Activated CD8-positive, alpha-beta memory T cell treated with anti-CD3 and anti-CD28 coated beads for 24 hours (primary cell): ENCODE results near the gene PBX4.
"Not testable (repeated sequence)": the region's sequence is repeated elsewhere in the genome, so short reads cannot be mapped to it uniquely, and the experiment has no call there.

Source experiments
- DNase-seq: peaks from one replicate; pipeline ENCODE4 v3.0.0-alpha.2; 2020

PBX4 gene, protein sequence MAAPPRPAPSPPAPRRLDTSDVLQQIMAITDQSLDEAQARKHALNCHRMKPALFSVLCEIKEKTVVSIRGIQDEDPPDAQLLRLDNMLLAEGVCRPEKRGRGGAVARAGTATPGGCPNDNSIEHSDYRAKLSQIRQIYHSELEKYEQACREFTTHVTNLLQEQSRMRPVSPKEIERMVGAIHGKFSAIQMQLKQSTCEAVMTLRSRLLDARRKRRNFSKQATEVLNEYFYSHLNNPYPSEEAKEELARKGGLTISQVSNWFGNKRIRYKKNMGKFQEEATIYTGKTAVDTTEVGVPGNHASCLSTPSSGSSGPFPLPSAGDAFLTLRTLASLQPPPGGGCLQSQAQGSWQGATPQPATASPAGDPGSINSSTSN

GRCh38 chr19:19618219-19619051 is at the start of gene PBX4:
Gene PBX4, minus strand, starts transcription at chr19:19618687. Its CDS starts 58 bp downstream, at chr19:19618629.
- peak; percentile 99 for DNase-seq

DNA sequence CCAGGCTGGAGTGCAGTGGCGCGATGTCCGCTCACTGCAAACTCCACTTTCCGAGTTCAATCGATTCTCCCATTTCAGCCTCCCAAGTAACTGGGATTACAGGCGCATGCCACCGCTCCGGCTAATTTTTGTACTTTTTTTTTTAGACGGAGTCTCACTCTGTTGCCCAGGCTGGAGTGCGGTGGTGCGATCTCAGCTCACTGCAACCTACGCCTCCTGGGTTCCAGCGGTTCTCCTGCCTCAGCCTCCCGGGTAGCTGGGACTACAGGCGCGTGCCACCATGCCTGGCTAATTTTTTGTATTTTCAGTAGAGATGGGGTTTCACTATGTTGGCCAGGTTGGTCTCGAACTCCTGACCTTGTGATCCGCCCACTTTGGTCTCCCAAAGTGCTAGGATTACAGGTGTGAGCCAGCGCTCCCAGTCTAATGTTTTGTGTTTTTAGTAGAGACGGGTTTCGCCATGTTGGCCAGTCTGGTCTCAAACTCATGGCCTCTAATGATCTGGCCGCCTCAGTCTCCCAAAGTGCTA is 47.0 kb upstream of the PBX4 start:
- not testable (repeated sequence) for DNase-seq

- peak; percentile 98 for DNase-seq
Observed at GRCh38 chr19:19663256-19664120, 45.0 kb upstream of the PBX4 start, which contains the start of gene ATP13A1. Gene ATP13A1, minus strand, starts transcription at chr19:19663676. Its CDS starts 10 bp downstream, at chr19:19663666.

DNA sequence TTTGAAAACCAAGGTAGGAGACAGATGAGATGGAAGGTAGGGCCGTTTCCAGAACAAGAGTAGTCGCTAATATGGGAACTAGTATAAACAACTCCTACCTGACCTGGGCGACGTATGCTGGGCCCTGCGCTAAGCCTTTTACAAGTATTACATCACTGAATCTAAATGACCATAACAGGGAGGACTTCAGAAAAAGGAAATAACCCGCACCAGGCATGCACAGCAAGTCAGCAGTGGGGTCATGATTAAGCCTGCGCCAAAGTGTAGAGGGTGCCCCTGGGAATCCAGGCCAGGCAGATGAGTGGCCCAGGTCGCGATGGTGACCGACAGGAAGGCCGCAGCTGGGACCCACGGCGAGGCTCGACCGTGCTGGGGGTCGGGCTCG is 44.4 kb upstream of the PBX4 start:
- DNase-seq = no peak

GRCh38 chr19:19662344-19662743 is 43.9 kb upstream of the PBX4 start:
- DNase-seq = no peak

- no peak for DNase-seq
Observed at GRCh38 chr19:19661675-19662251, 43.3 kb upstream of the PBX4 start.

GRCh38 chr19:19661141-19661674 is 42.7 kb upstream of the PBX4 start:
- no peak for DNase-seq

DNA sequence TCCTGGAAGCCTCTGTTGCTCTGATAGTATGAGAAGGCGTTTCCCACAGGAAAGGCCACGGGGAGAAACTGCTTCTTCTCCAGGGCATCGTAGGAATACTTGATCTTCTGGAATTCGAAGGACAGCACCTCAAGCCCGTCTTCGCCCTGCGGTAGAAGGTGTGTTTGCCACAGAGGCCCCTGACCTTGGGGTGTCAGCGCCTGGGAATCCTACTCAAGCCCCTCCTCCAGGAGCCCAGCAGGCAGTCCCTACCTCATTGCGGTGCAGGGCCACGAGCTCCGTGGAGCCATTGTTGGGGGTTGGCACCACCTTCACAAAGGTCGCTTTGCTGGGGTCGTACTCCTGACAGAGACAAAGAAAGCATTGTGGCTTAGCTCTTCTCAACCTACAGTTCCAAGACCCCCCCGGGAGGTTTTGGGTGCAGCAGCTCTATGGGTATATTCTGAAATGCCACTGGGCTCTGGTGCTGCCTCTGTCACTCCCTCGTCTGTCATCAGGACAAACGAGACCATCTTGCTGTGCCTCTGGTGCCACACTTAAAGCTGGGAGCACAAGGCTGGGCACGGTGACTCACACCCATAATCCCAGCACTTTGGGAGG is 41.3 kb upstream of the PBX4 start:
- DNase-seq = no peak

DNA sequence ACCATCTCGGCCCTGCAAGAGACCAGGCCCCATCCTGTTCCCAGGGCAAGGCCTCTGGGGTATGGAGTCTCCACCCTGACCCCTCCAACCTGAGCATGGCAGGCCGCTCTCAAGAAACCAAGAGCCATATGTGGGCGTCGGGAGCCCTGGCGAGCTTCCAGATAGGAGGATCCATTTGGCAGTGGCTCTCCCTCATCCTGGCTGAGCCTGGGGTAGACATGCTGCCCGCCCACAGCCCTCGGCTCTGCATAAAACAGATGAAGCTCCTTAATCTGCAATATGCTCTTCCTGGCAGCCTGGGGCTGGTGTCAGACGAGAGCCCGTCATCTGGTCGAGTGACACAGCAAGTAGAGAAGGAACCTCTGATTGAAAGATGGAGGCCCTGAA is 38.9 kb upstream of the PBX4 start:
- no peak for DNase-seq

DNA sequence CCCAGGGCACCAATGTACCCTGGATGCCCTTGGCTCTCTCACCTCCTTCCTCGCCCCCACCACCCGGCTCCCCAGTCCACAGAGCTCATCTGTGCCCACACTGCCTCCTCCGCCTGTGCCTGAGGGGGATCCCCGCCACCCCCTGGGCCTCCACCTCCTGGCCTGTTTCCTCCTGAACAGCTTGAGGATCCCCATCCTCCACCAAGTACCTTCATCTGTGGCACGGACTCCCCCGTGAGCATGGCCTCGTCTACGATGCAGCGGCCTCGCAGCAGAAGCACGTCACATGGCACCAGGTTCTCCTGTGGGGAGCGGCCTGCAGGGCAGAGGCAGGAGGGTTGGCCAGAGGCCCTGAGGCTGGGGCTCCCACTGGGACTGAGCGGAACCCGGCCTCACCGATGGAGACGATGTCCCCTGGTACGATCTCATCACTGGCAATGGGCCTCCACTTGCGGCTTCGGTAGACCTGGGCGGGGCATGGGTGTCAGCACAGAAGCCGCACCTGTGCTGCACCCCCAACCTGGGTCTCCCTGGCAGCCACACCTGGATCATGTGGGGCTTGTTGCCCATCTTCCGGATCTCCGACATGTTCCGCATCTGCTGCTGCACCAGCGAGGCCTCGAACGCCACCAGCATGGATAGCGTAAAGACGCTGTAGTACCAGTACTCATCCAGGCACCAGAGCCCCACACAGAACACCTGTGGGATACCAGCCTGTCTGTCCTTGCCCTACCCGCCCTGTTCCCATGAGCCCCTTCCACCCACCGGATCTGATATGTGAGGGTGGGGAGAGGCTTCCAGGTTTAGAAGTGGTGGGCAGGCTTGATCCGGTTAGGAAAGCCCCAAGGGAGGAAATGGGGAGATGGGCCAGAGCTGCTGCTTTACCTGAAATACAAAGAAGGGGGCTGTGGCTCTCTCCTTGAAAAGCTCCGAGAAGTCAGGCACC is 38.2 kb upstream of the PBX4 start:
- no peak for DNase-seq

GRCh38 chr19:19655641-19656343 is 37.3 kb upstream of the PBX4 start:
- DNase-seq = no peak

GRCh38 chr19:19655051-19655594 is 36.6 kb upstream of the PBX4 start:
- no peak for DNase-seq

- no peak for DNase-seq
Observed at GRCh38 chr19:19654441-19654840, 36.0 kb upstream of the PBX4 start.

DNA sequence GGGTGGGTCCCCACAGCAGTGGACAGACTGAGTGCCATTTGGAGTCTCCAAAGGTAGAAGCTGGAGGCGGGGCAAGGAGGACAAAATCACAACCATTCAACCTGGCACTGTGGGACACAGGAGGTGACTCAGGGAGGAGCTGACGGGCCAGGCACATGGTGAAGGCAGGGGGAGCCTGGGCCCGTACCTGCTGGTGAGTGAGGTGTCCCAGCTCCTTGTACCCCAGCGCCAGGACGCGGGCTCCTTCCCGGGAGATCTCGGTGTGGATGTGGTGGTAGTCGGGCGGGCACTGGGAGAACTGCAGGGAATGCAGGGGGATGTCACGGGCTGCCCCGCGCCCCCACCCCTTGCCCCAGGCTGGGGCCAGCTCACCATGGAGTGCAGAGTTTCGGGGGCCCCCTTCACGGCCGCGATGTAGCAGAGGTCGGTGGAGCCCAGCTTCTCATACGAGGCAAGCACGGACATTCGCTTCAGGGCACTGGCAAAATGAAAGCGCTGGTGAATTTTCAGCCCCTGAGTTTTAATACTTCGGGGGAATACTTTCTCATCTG is 35.2 kb upstream of the PBX4 start:
- DNase-seq = no peak

- no peak for DNase-seq
Observed at GRCh38 chr19:19652482-19653295, 34.2 kb upstream of the PBX4 start.

DNA sequence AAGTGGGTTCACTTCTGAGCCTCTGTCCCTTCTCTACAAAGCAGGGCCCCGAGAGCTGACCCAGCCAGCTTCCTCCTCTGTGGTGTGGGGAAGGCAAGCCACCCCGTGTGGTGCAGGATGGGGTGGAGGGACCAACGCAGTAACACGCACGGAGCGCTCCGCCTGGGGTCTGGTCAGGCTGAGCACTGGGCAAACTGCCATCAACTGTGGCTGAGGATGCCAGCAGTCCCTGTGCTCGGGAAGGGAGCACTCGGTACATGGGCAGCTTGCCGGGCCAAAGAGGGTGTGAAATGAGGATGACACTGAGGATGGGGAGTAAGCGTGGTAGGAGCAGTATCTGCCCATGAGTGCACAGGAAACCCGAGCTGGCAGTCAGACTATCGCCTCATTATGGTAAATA is 32.6 kb upstream of the PBX4 start:
- no peak for DNase-seq

- DNase-seq = no peak
Observed at GRCh38 chr19:19650331-19650730, 31.8 kb upstream of the PBX4 start.

DNA sequence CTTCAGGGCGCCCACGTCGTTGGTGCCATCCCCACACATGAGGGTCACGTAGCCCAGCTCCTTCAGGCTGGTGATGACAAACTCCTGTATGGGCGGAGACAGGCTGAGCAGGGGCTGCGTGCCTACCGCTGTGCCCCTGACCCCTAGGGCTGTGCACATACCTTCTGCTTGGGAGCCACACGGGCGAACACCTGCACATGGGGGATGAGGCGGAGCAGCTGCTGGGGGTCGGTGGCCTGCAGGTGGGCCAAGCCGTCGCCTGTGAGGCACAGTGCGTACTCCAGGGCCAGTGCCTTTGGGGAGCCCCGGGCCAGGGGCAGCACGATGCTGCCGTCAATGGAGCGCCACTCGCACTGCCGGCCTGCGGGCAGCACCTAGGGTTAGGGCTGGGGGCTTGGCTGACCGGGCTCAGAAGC is 31.1 kb upstream of the PBX4 start:
- DNase-seq = no peak
